Stimulated activated CD8-positive, alpha-beta memory T cell treated with anti-CD3 and anti-CD28 coated beads, Interleukin-15, amount 100 ng/mL, for 1 hour (primary cell): ENCODE results near the gene PAFAH1B1.
"Not testable (repeated sequence)": the region's sequence is repeated elsewhere in the genome, so short reads cannot be mapped to it uniquely, and the experiment has no call there.

Experiments used
- DNase-seq: peaks from one replicate; pipeline ENCODE4 v3.0.0-alpha.2; 2020; ENCODE audit warnings: low read depth

Gene PAFAH1B1

GRCh38 chr17:2690165-2691068, 97.0 kb downstream of the PAFAH1B1 start:
- DNase-seq = no peak

- DNase-seq = no peak
Observed at GRCh38 chr17:2691069-2691871, 97.8 kb downstream of the PAFAH1B1 start.

GRCh38 chr17:2691965-2692780, 98.7 kb downstream of the PAFAH1B1 start:
- no peak for DNase-seq

GRCh38 chr17:2692781-2693135, 99.3 kb downstream of the PAFAH1B1 start:
- DNase-seq = no peak

GRCh38 chr17:2693561-2694380, 100.3 kb downstream of the PAFAH1B1 start:
- DNase-seq = no peak

GRCh38 chr17:2694381-2695242, 101.2 kb downstream of the PAFAH1B1 start:
- no peak for DNase-seq

- DNase-seq = no peak
Observed at GRCh38 chr17:2695243-2695960, 101.9 kb downstream of the PAFAH1B1 start.

- no peak for DNase-seq
Observed at GRCh38 chr17:2695961-2696760, 102.7 kb downstream of the PAFAH1B1 start.

GRCh38 chr17:2697611-2698162, 104.2 kb downstream of the PAFAH1B1 start:
- DNase-seq = no peak

- not testable (repeated sequence) for DNase-seq
Observed at GRCh38 chr17:2699216-2699805, 105.9 kb downstream of the PAFAH1B1 start.

- no peak for DNase-seq
Observed at GRCh38 chr17:2700030-2700490, 106.6 kb downstream of the PAFAH1B1 start.

- DNase-seq = no peak
Observed at GRCh38 chr17:2700491-2701141, 107.2 kb downstream of the PAFAH1B1 start.

GRCh38 chr17:2701161-2701995, 107.9 kb downstream of the PAFAH1B1 start:
- DNase-seq = no peak

- no peak for DNase-seq
Observed at GRCh38 chr17:2701996-2702741, 108.7 kb downstream of the PAFAH1B1 start.

GRCh38 chr17:2703181-2703580, 109.7 kb downstream of the PAFAH1B1 start:
- DNase-seq = no peak

- no peak for DNase-seq
Observed at GRCh38 chr17:2703606-2704005, 110.2 kb downstream of the PAFAH1B1 start.
